ENCODE data around the gene MAP3K1. TPM values are rescaled to one million over a fixed set of nuclear protein-coding genes. Genes with fewer than 3 reads are reported as not detected.

MAP3K1 gene
- total RNA-seq, 4 donors from 2014 or later, result 63.7 to 92.8 (median 68.9) TPM

- TF ChIP-seq, protein P1, sequence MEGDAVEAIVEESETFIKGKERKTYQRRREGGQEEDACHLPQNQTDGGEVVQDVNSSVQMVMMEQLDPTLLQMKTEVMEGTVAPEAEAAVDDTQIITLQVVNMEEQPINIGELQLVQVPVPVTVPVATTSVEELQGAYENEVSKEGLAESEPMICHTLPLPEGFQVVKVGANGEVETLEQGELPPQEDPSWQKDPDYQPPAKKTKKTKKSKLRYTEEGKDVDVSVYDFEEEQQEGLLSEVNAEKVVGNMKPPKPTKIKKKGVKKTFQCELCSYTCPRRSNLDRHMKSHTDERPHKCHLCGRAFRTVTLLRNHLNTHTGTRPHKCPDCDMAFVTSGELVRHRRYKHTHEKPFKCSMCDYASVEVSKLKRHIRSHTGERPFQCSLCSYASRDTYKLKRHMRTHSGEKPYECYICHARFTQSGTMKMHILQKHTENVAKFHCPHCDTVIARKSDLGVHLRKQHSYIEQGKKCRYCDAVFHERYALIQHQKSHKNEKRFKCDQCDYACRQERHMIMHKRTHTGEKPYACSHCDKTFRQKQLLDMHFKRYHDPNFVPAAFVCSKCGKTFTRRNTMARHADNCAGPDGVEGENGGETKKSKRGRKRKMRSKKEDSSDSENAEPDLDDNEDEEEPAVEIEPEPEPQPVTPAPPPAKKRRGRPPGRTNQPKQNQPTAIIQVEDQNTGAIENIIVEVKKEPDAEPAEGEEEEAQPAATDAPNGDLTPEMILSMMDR (IDR thresholded peaks at IDR 0.05), result no peak
- TF ChIP-seq POLR2A (IDR thresholded peaks at IDR 0.05), result no peak
- intact Hi-C loops (cut with DNase I; ENCODE audit: low total_unique reads), result no loop called here
- 63 to 67% methylated on average over 4 of the region's 4 CpGs for WGBS, 2 donors
These were observed 18.0 kb downstream of the MAP3K1 start for GRCh38 chr5:56833325-56833724.

GRCh38 chr5:56837381-56837780 is 22.0 kb downstream of the MAP3K1 start:
- WGBS, 2 donors, result 71 to 77% methylated on average over 3 of the region's 3 CpGs
- intact Hi-C loops (cut with DNase I; ENCODE audit: low total_unique reads), result loop anchor here (5.0 kb wide), 1 partner anchor 565 kb away; no protein-coding TSS in a partner anchor
- H3K4me3 ChIP-seq (ENCODE audit: low read depth, poor library complexity, severe bottlenecking), result no peak overlapping the region
- DNase-seq (ENCODE audit: low spot score in 2 of 2), result no peak
- TF ChIP-seq, protein P1 (IDR thresholded peaks at IDR 0.05), result no peak
- no peak for TF ChIP-seq POLR2A (IDR thresholded peaks at IDR 0.05)

More at GRCh38 chr5:56833325-56833724, 18.0 kb downstream of the MAP3K1 start:
- no peak overlapping the region for H3K4me3 ChIP-seq (ENCODE audit: low read depth, poor library complexity, severe bottlenecking)
- DNase-seq (ENCODE audit: low spot score in 2 of 2), result no peak

DNA sequence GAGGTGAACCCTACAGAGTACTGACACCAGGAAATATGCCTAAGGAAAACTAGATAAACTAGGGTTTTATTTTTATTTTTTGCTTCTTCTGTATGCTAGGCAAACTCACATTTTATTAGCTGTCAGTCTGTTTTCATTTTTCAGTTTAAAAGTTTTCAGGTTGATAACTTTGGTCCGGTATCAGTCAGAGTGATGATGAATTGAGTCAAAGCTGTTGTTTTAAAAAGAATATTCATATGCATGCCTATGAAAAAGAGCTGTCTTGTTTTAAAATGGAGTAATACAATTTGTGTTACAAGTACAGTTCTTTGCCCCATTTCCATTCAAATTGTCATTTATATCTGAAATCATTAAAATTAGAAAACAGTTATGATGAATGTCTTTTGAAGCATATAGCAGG is 22.6 kb downstream of the MAP3K1 start:
- DNase-seq (ENCODE audit: low spot score in 2 of 2), result no peak
- WGBS, 2 donors, result 78 to 82% methylated on average over 1 of the region's 1 CpG
- H3K4me3 ChIP-seq (ENCODE audit: low read depth, poor library complexity, severe bottlenecking), result no peak overlapping the region
- intact Hi-C loops (cut with DNase I; ENCODE audit: low total_unique reads), result loop anchor here (5.0 kb wide), 1 partner anchor 566 kb away; no protein-coding TSS in a partner anchor
- TF ChIP-seq POLR2A (IDR thresholded peaks at IDR 0.05), result no peak
- TF ChIP-seq, protein P1 (IDR thresholded peaks at IDR 0.05), result no peak

- H3K4me3 ChIP-seq (ENCODE audit: low read depth, poor library complexity, severe bottlenecking), result no peak overlapping the region
- 14 to 18% methylated on average over 4 of the region's 4 CpGs for WGBS, 2 donors
- DNase-seq (ENCODE audit: low spot score in 2 of 2), result no peak
These were observed 23.2 kb downstream of the MAP3K1 start for GRCh38 chr5:56838409-56839039.

GRCh38 chr5:56839062-56839461 is 23.7 kb downstream of the MAP3K1 start:
- intact Hi-C loops (cut with DNase I; ENCODE audit: low total_unique reads), result loop anchor here (5.0 kb wide), 1 partner anchor 567 kb away; no protein-coding TSS in a partner anchor
- 76 to 87% methylated on average over 4 of the region's 4 CpGs for WGBS, 2 donors
- TF ChIP-seq, protein P1 (IDR thresholded peaks at IDR 0.05), result no peak
- TF ChIP-seq POLR2A (IDR thresholded peaks at IDR 0.05), result no peak

More at GRCh38 chr5:56838409-56839039, 23.2 kb downstream of the MAP3K1 start:
- intact Hi-C loops (cut with DNase I; ENCODE audit: low total_unique reads), result loop anchor here (5.0 kb wide), 1 partner anchor 566 kb away; no protein-coding TSS in a partner anchor
- TF ChIP-seq, protein P1 (IDR thresholded peaks at IDR 0.05), result no peak
- TF ChIP-seq POLR2A (IDR thresholded peaks at IDR 0.05), result no peak

More at GRCh38 chr5:56839062-56839461, 23.7 kb downstream of the MAP3K1 start:
- no peak overlapping the region for H3K4me3 ChIP-seq (ENCODE audit: low read depth, poor library complexity, severe bottlenecking)
- no peak for DNase-seq (ENCODE audit: low spot score in 2 of 2)
